ACHN (cell line): ENCODE results near the gene ACOX1.

ENCODE experiments used
- DNase-seq: peaks from one replicate; pipeline ENCODE4 v3.0.0-alpha.2; 2015
- in situ Hi-C: cut with HindIII; loops from 2 replicates; pipeline ENCODE4 v1.10.0; 2017; ENCODE audit warnings: low sequenced_read_pairs, low pct_ligation_motif_present, low pct_unique_long_range_greater_than_20kb

Gene ACOX1

GRCh38 chr17:75920045-75920560 is 58.9 kb downstream of the ACOX1 start:
- in situ Hi-C loops, result no loop called here
- DNase-seq, result no peak

- DNase-seq, result no peak
- in situ Hi-C loops, result no loop called here
Observed at GRCh38 chr17:75919611-75920010, 59.4 kb downstream of the ACOX1 start.

DNA sequence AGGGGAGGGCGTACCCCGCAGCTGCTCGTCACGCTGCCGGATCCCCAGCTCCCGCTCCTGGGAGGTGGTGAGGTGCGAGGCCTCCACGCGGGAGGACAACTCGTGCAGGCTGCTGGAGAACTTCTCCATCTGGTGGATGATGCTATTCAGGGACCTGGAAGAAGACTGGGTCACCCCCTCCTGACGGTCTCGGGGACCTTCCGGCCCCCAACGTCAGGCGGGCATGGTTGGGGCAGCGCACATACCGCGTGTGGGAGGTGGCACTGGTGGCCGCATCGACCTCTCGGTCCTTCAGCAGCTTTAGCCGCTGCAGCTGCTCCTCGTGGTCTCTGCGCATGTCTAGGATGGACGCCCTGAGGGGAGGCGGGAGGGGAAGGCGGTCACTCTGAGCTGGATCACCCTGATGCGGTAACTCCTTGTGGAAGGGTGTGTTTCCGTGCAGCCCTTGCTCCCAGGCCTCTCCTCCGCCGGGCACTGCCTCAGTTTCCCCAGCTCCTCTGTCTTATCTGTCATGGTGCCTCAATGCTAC is 61.0 kb downstream of the ACOX1 start:
- DNase-seq, result no peak
- in situ Hi-C loops, result no loop called here

DNA sequence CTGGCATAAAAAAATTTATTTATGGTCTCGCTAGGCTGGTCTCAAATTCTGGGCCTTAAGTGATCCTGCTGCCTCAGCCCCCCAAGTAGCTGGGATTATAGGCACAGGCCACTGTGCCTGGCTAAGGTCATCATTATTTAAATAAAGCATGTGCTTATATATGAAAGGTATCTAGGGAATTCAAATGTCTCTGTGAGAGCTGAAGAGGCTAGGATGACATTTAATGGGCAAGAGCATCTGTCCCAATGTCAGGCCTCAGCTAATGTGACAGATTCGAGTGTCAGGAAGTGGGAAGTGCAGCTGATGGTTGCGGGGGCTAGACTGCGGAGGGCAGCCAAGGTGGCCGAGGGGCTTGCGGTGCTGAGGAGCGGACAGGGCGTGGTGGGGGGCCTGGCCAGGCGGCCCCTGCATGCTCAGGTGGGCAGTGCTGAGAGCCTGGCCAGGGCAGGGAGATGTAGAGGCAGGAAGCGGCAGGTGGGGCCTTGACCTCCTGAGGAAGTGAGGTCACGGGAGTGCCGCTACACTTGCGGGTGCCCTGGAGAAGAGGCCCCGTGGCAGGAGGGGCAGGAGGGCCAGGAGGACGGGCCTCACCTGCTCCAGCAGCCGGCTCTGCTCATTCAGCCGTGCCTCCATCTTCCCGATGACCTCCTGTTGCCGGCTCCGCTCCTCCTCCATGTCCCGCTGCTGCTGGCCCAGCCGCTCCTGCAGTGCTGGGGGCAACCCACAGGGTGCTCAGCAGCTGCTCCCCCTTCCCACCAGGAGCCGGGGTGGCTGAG is 61.6 kb downstream of the ACOX1 start:
- DNase-seq, result no peak
- in situ Hi-C loops, result no loop called here

GRCh38 chr17:75915268-75915667 is 63.7 kb downstream of the ACOX1 start:
- in situ Hi-C loops, result no loop called here
- no peak for DNase-seq

GRCh38 chr17:75914643-75915267 is 64.2 kb downstream of the ACOX1 start:
- in situ Hi-C loops, result no loop called here
- DNase-seq, result no peak

GRCh38 chr17:75913537-75914210 is 65.3 kb downstream of the ACOX1 start:
- DNase-seq, result no peak
- in situ Hi-C loops, result no loop called here

DNA sequence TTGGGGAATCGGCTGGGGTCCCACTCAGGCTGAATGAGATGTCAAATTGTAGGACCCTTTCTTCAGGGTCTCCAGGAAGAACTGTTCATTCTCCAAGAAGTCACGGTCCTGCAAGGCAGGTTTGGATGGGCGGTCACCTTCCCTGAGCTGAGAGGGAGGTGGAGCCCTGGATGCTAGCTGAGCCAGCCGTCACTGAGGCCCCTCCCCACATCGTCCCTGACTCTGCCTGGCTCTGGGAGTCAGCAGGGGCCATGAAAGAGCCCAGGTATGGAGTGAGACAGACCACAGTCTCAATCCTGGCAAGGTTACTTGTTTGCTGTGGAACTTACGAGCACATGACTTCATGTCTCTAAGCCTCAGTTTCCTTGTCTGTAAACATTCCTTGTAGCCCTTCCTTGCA is 68.3 kb downstream of the ACOX1 start:
- in situ Hi-C loops, result no loop called here
- no peak for DNase-seq

- DNase-seq, result no peak
- in situ Hi-C loops, result no loop called here
Observed at GRCh38 chr17:75909812-75910274, 69.1 kb downstream of the ACOX1 start.

DNA sequence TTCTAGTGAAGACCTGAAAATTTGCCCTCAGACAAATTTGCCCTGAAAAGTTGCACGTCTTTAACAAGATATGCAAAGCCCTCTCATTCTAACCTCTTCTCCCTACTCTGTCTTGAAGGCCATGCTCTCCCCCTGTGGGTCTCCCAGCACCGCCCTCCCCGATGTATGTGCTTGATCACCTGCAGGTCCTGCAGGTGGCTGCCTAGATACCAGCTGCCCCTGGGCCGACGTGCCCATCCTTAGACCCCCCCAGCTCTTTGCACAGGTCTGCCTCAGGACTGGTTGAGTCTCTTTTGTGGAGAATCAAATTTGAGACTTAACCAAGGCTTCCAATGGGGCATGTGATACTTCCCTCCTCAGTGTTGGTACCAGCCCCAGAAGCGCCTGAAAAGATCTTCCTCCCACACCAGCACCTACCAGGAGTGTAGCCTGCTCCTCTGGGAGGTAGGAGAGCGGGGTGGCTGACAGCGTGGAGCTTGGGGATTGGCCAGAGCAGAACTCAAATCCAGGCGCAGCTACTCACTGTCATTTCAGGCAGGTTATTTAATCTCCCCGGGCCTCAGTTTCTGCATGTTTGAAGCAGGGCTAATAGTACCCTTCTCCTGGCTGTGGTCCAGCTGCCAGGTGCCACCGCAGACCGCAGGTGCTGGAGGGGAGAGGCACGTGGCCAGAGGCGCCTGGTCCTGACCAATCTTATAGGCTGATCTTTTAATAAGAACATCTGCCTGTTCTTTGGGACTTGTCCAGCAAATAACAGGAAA is 69.7 kb downstream of the ACOX1 start:
- in situ Hi-C loops, result no loop called here
- DNase-seq, result no peak

- DNase-seq, result no peak
Observed at GRCh38 chr17:75908201-75908600, 70.8 kb downstream of the ACOX1 start.

DNA sequence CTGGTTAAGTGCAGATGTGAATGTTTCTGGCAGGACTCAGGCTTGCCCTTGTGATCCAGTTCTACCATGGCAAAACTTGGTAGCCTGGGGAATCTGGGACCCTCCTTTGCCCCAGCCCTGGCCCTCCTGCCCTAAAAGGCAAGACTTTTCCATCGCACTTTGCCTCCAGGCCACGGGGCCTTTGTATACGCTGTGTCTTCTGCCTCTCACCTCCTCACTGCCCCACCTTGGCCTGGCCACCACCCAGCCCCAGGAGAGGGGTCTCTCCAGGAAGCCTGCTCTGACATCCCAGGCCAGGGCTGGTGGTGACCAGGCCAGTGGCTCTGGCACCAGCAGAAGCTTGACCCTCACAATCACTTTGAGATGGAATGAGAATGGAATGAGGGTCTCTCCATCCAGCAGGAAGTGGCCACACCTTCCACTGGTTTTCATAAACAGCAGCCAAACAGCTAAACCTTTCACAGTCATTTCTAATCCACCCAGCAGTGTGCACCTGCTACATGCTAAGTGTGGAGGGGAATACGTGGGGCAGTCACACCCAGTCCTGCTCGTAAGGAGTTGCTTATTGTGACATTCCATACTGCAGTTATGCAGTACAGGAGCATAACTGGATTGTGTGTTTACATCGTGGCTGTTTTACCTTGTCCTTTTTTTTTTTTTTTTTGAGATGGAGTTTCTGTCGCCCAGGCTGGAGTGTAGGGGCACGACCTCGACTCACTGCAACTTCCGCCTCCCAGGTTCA is 72.7 kb downstream of the ACOX1 start:
- in situ Hi-C loops, result no loop called here
- DNase-seq, result no peak

More at GRCh38 chr17:75908201-75908600, 70.8 kb downstream of the ACOX1 start:
- in situ Hi-C loops, result no loop called here

DNA sequence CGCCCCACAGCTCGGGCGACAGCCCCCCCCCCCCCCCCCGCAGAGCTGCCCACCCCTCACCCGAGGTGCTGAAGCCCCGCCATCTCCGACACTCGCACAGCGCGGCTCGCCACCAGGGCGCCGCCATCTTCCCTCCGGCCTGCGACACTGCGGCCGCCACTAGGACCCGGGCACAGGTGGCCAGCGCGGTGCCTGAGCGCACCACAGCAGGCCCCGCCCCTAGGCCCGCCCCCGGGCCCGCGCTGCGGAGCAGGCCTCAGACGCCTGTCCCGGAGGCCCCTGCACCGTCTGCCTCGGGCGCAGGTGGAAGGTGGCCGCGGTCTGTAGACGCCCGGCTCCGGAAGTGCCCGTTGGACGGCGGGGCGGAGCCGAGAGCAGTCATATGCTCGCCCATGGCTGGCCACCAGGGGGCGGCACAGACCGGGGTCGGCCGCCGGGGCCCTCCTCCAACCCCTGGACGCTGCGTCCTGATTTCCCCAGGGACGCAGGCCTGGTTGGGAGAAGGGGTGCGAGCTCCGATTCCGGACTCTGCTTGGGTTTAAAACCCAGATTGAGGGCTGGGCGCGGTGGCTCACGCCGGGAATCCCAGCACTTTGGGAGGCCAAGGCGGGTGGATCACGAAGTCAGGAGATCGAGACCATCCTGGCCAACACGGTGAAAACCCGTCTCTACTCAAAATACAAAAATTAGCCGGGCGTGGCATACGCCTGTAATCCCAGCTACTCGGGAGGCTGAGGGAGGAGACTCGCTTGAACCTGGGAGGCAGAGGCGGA is 74.0 kb downstream of the ACOX1 start, which contains the start of gene MRPL38:
MRPL38 (minus strand) TSS at position 136 of the 773 bp plus-strand sequence; CDS start at position 127, 9 bp downstream.
- DNase-seq, result peak; percentile 96
- in situ Hi-C loops, result no loop called here

- in situ Hi-C loops, result no loop called here
- DNase-seq, result peak; percentile 73
Observed at GRCh38 chr17:75902406-75902805, 76.6 kb downstream of the ACOX1 start.

DNA sequence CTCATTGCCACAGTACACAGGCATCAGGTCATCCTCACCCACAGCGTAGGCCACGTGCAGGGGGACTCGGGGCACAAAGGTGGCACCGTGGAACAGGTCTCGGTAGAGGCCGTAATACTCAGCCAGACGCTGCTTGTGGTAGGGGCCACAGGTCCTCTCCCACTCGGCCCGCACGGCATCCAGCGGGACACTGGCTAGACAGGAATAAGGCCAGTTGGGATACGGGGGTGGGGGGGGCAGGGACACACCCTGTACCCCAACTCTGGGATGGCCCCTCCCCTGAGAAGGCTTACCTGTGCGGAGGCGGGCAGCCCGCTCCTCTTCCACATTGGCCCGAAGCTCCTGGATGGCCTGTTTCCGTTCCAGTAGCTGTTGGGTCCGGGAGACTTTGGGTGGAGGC is 77.2 kb downstream of the ACOX1 start:
- DNase-seq, result no peak
- in situ Hi-C loops, result no loop called here

- no peak for DNase-seq
- in situ Hi-C loops, result no loop called here
Observed at GRCh38 chr17:75900691-75901533, 78.1 kb downstream of the ACOX1 start.
